SK-N-SH (cell line): ENCODE measurements around the gene PPM1N. TPM values are rescaled to one million over a fixed set of nuclear protein-coding genes. Genes with fewer than 3 reads are reported as not detected.
A peak's percentile ranks its signal among the peaks of the same experiment; 100 is the strongest.

ENCODE experiments used
- CTCF ChIA-PET: fragments of 300-600, 350-600 bp; formaldehyde crosslinking; extraction: SDS; loops from one replicate; lab custom pipeline; 2021; lab: Yijun Ruan, JAX
- POLR2A ChIA-PET: fragments of 350-600 bp; sonication (Branson Sonifier 250); formaldehyde crosslinking; extraction: SDS; loops from one replicate; lab custom pipeline; 2020; ENCODE audit warnings: antibody characterized with exemption, inconsistent platforms; lab: Yijun Ruan, JAX
- DNase-seq: peaks from one replicate; pipeline ENCODE4 v3.0.0; 2012
- H2AFZ ChIP-seq: fragments of 200-600 bp; sonication (generic); 2 replicates; pipeline ENCODE4 v1.8.1; 2016; ENCODE audit warnings: antibody characterized with exemption, mild to moderate bottlenecking, low read depth
- H3F3A ChIP-seq: fragments of 200-600 bp; sonication (generic); replicated peaks from 2 replicates; pipeline ENCODE3; 2016; ENCODE audit warnings: antibody characterized with exemption, mild to moderate bottlenecking; ENCODE audit not compliant: insufficient read depth
- H3K27ac ChIP-seq, 2 experiments: fragments of 200-500 bp in 1 of 2; fragments of 200-600 bp in 1 of 2; sonication (Bioruptor generic) in 1 of 2; sonication (generic), shearing (Covaris generic) in 1 of 2; 2 replicates each; pipeline versions ENCODE4 v1.5.1 to v1.6.1; 2014 to 2016; ENCODE audit warnings: low read depth in 2 of 2, inconsistent platforms in 1 of 2, low read length in 1 of 2, mild to moderate bottlenecking in 1 of 2, mixed read lengths in 1 of 2
- H3K27me3 ChIP-seq: fragments of 200-600 bp; sonication (generic), shearing (Covaris generic); 2 replicates; pipeline ENCODE4 v1.6.1; 2016; ENCODE audit warnings: mixed run types; ENCODE audit not compliant: insufficient read depth
- H3K36me3 ChIP-seq, 2 experiments: fragments of 200-500 bp in 1 of 2; fragments of 200-600 bp in 1 of 2; sonication (Bioruptor generic) in 1 of 2; sonication (generic) in 1 of 2; replicated peaks in 1 of 2; 2 replicates each; pipeline versions ENCODE3 to v1.5.1; 2014 to 2016; ENCODE audit warnings: low read length in 1 of 2, mild to moderate bottlenecking in 1 of 2; ENCODE audit not compliant: insufficient read depth in 2 of 2, control insufficient read depth in 1 of 2
- H3K4me1 ChIP-seq, 2 experiments: fragments of 200-500 bp in 1 of 2; fragments of 200-600 bp in 1 of 2; sonication (Bioruptor generic) in 1 of 2; sonication (generic), shearing (Covaris generic) in 1 of 2; 2 replicates each; pipeline versions ENCODE4 v1.5.1 to v1.6.1; 2014 to 2016; ENCODE audit warnings: low read depth in 1 of 2, low read length in 1 of 2, mixed run types in 1 of 2; ENCODE audit not compliant: insufficient read depth in 2 of 2, control insufficient read depth in 1 of 2
- H3K4me2 ChIP-seq: fragments of 200-600 bp; sonication (generic), shearing (Covaris generic); 2 replicates; pipeline ENCODE4 v1.6.1; 2017; ENCODE audit warnings: mixed run types
- H3K4me3 ChIP-seq, 2 experiments: fragments of 200-500 bp in 1 of 2; fragments of 200-600 bp in 1 of 2; sonication (Bioruptor generic) in 1 of 2; sonication (generic), shearing (Covaris generic) in 1 of 2; 2 replicates each; pipeline versions ENCODE4 v1.5.1 to v1.8.1; 2014 to 2016; ENCODE audit warnings: low read depth in 2 of 2, inconsistent platforms in 1 of 2, low read length in 1 of 2, mild to moderate bottlenecking in 1 of 2, mixed read lengths in 1 of 2, moderate library complexity in 1 of 2
- H3K79me2 ChIP-seq: fragments of 200-600 bp; sonication (generic); 2 replicates; pipeline ENCODE4 v1.8.1; 2017; ENCODE audit warnings: mild to moderate bottlenecking; ENCODE audit not compliant: insufficient read depth
- H3K9ac ChIP-seq: fragments of 200-600 bp; sonication (generic); 2 replicates; pipeline ENCODE4 v1.6.1; 2017; ENCODE audit warnings: mixed run types
- H3K9me2 ChIP-seq: fragments of 200-600 bp; sonication (generic); 2 replicates; pipeline ENCODE4 v1.6.1; 2017; ENCODE audit warnings: mixed run types
- H3K9me3 ChIP-seq: fragments of 200-600 bp; sonication (generic); 2 replicates; pipeline ENCODE4 v1.6.1; 2017; ENCODE audit warnings: mixed run types, mild to moderate bottlenecking, moderate library complexity
- H4K20me1 ChIP-seq: fragments of 200-600 bp; sonication (generic); 2 replicates; pipeline ENCODE4 v1.6.1; 2017; ENCODE audit warnings: mild to moderate bottlenecking, mixed run types; ENCODE audit not compliant: insufficient read depth
- ELF1 ChIP-seq: IDR thresholded peaks from 2 replicates; pipeline ENCODE4 v1.4.0; 2012
- EP300 ChIP-seq, 2 experiments: IDR thresholded peaks; 2 replicates each; pipeline versions ENCODE4 v1.4.0 to v1.6.1; 2012; ENCODE audit warnings: borderline replicate concordance in 1 of 2, low read depth in 1 of 2, low read length in 1 of 2
- MXI1 ChIP-seq: IDR thresholded peaks from 2 replicates; pipeline ENCODE4 v1.6.1; 2012; ENCODE audit warnings: mild to moderate bottlenecking, low read depth, low read length, improper control_type of control experiment
- NFIC ChIP-seq: IDR thresholded peaks from 2 replicates; pipeline ENCODE4 v1.4.0; 2012; ENCODE audit warnings: borderline replicate concordance
- RAD21 ChIP-seq: IDR thresholded peaks from 2 replicates; pipeline ENCODE4 v1.6.1; 2012; ENCODE audit warnings: mild to moderate bottlenecking, low read length
- SIN3A ChIP-seq: IDR thresholded peaks from 2 replicates; pipeline ENCODE4 v1.6.1; 2012; ENCODE audit warnings: low read depth, mild to moderate bottlenecking, low read length, moderate library complexity, borderline replicate concordance
- SMC3 ChIP-seq: IDR thresholded peaks from 2 replicates; pipeline ENCODE4 v1.6.1; 2012; ENCODE audit warnings: low read depth, low read length, improper control_type of control experiment
- YY1 ChIP-seq: IDR thresholded peaks from 2 replicates; pipeline ENCODE4 v1.4.0; 2012; ENCODE audit warnings: low read depth, mild to moderate bottlenecking
- WGBS: methylation state at CpG from one replicate; pipeline ENCODE4 v1.1.6; 2017; ENCODE audit warnings: low lambda C conversion rate; 5-methylcytosine and 5-hydroxymethylcytosine counted together
- polyA plus RNA-seq, 3 experiments: library from polyadenylated mRNA; depleted of rRNA; stranded (reverse); fragments of >200 nt; gene quantifications; 2 replicates each; pipeline ENCODE4 v1.2.3, GENCODE V29; 2012
- TF ChIP-seq, protein P1 (sequence below): IDR thresholded peaks from 2 replicates; pipeline ENCODE4 v1.4.0; 2012; ENCODE audit warnings: low read depth, borderline replicate concordance
- TF ChIP-seq, protein P2 (sequence below): IDR thresholded peaks from 2 replicates; pipeline ENCODE4 v1.4.0; 2012; ENCODE audit warnings: low read depth
- TF ChIP-seq, protein P3 (sequence below): IDR thresholded peaks from 2 replicates; pipeline ENCODE4 v1.4.0; 2012; ENCODE audit warnings: low read depth, borderline replicate concordance
- TF ChIP-seq, protein P4 (sequence below): IDR thresholded peaks from 2 replicates; pipeline ENCODE4 v1.6.1; 2012; ENCODE audit warnings: mild to moderate bottlenecking, low read depth, low read length, moderate library complexity

PPM1N gene
- polyA plus RNA-seq, 1 of the 3 experiments (the other 2 are of a cell fraction) = 10.3 TPM

DNA sequence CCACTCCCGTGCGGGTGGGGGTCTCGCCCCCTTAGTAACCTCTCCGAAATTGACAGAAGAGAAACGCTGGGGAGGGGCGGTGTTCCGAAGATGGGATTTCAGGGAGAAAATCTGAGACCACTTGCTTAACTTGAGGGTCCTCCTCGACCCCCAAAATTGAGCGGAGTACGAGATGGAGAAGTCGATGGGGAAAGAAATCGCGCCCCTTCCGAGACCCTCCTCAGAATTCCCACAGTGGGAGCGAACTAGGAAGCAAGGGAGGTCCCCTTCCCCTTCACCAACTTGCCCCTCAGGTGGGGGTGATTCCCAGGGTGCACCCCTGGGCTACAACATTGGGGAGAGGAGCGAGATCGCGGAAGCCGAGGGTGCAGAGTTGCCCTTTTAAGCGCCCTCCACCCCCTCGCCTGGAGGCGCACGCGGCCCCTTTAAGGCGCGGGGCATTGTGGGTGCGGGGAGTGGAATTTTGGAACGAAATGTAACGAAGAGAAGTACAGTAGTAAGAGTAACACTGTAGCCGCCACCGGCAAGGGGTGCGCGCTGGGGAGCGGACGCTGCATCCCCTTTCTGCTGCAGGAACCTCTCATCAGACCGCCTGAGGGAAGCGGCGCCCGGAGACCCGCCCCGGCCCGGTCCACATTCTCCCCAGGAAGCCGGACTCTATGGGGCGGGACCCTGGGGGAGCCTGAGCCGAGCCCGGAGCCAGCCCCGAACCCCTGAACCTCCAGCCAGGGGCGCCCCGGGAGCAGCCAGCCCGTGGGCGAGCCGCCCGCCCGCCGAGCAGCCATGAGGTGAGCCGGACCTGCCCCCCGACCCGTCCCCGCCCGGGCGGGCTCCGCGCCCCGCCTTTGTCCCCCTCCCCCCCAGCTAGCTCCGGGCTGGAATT, 9.0 kb downstream of the PPM1N start, which contains the start of gene VASP (continued):
- TF ChIP-seq, protein P1, sequence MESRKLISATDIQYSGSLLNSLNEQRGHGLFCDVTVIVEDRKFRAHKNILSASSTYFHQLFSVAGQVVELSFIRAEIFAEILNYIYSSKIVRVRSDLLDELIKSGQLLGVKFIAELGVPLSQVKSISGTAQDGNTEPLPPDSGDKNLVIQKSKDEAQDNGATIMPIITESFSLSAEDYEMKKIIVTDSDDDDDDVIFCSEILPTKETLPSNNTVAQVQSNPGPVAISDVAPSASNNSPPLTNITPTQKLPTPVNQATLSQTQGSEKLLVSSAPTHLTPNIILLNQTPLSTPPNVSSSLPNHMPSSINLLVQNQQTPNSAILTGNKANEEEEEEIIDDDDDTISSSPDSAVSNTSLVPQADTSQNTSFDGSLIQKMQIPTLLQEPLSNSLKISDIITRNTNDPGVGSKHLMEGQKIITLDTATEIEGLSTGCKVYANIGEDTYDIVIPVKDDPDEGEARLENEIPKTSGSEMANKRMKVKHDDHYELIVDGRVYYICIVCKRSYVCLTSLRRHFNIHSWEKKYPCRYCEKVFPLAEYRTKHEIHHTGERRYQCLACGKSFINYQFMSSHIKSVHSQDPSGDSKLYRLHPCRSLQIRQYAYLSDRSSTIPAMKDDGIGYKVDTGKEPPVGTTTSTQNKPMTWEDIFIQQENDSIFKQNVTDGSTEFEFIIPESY = no peak
- TF ChIP-seq EP300 (IDR thresholded peaks at IDR 0.05; ENCODE audit: borderline replicate concordance in 1 of 2, low read depth in 1 of 2, low read length in 1 of 2) (no peak; a peak in 1 of 4 replicates), MXI1 (peak; percentile 46), SMC3 (no peak), SIN3A (peak; percentile 86; the same call in 1 of the 2 replicates), RAD21 (no peak), ELF1 (0 out of 2 replicates have a peak, but pooled peaks have one; percentile 49), NFIC (no peak), YY1 (0 out of 2 replicates have a peak, but pooled peaks have one; percentile 30)
- TF ChIP-seq, protein P2, sequence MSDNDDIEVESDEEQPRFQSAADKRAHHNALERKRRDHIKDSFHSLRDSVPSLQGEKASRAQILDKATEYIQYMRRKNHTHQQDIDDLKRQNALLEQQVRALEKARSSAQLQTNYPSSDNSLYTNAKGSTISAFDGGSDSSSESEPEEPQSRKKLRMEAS = peak; percentile 88
- TF ChIP-seq, protein P3, sequence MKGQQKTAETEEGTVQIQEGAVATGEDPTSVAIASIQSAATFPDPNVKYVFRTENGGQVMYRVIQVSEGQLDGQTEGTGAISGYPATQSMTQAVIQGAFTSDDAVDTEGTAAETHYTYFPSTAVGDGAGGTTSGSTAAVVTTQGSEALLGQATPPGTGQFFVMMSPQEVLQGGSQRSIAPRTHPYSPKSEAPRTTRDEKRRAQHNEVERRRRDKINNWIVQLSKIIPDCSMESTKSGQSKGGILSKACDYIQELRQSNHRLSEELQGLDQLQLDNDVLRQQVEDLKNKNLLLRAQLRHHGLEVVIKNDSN = no peak

DNA sequence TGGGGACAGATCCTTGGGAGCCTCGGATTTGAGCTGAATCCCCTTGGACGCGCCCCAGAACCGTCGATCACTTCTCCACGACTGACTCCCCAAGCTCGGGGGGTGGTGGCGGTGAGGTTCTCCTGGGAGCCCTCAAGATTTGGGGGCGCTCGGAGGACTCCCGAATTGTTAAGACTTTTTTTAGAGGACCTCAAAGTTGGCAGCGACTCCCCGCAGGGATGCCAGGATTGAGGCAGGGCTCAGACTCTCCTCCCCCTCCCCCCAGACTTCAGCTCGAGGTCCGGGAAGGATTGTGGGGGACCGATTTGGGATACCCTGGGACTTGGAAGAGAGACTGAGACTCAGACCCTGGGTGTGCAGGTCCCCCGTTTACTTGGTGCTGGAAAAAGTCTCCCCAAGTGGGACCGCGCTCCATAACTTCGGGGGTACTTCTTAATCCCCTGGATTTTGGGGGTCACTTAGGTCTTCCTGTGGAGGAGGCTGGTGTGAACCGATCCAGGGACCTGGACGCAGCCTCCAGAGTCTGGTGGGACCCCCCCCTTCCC, 9.7 kb downstream of the PPM1N start:
- peak overlapping the region; percentile 100 for H3K4me2 ChIP-seq
- H3F3A ChIP-seq = peaks cover 18% of the 10 kb centered on the region
- no peaks in the 10 kb centered on the region for H3K9me3 ChIP-seq
- WGBS = 0% methylated on average over 13 of the region's 22 CpGs
- H3K9me2 ChIP-seq = no peaks in the 10 kb centered on the region
- H3K4me3 ChIP-seq = peak overlapping the region; percentile 74 to 98
- peak overlapping the region; percentile 60 to 88; a peak in 3 of 4 replicates for H3K27ac ChIP-seq
- POLR2A ChIA-PET = interaction anchor here (1.0 kb wide), 1 partner anchor 12 kb away, joined by 4 read pairs; no protein-coding TSS in a partner anchor
- peak overlapping the region; percentile 92 for H3K9ac ChIP-seq
- no peak for DNase-seq
- no peaks in the 10 kb centered on the region for H3K27me3 ChIP-seq
- peaks cover 60% of the 10 kb centered on the region for H3K79me2 ChIP-seq
- no peak overlapping the region for H2AFZ ChIP-seq
- 0 out of 2 replicates have a peak, but pooled peaks have one; percentile 9 for TF ChIP-seq YY1
- TF ChIP-seq, protein P4, sequence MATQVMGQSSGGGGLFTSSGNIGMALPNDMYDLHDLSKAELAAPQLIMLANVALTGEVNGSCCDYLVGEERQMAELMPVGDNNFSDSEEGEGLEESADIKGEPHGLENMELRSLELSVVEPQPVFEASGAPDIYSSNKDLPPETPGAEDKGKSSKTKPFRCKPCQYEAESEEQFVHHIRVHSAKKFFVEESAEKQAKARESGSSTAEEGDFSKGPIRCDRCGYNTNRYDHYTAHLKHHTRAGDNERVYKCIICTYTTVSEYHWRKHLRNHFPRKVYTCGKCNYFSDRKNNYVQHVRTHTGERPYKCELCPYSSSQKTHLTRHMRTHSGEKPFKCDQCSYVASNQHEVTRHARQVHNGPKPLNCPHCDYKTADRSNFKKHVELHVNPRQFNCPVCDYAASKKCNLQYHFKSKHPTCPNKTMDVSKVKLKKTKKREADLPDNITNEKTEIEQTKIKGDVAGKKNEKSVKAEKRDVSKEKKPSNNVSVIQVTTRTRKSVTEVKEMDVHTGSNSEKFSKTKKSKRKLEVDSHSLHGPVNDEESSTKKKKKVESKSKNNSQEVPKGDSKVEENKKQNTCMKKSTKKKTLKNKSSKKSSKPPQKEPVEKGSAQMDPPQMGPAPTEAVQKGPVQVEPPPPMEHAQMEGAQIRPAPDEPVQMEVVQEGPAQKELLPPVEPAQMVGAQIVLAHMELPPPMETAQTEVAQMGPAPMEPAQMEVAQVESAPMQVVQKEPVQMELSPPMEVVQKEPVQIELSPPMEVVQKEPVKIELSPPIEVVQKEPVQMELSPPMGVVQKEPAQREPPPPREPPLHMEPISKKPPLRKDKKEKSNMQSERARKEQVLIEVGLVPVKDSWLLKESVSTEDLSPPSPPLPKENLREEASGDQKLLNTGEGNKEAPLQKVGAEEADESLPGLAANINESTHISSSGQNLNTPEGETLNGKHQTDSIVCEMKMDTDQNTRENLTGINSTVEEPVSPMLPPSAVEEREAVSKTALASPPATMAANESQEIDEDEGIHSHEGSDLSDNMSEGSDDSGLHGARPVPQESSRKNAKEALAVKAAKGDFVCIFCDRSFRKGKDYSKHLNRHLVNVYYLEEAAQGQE = no peak
- peaks cover 0 to 4% of the 10 kb centered on the region in 2 experiments for H3K36me3 ChIP-seq
- CTCF ChIA-PET = interaction anchor here (0.8 to 2.6 kb wide), 8 partner anchors 8 to 135 kb away, joined by 3 to 11 read pairs (median 4); partner anchors contain the start of gene FOSB
- H3K4me1 ChIP-seq = peaks cover 6 to 12% of the 10 kb centered on the region in 2 experiments; a peak in 2 of 4 replicates
- peaks cover 27% of the 10 kb centered on the region for H4K20me1 ChIP-seq
